Measurements from ENCODE around the gene KCNG3. TPM values are rescaled to one million over a fixed set of nuclear protein-coding genes. Genes with fewer than 3 reads are reported as not detected.

The KCNG3 gene, protein sequence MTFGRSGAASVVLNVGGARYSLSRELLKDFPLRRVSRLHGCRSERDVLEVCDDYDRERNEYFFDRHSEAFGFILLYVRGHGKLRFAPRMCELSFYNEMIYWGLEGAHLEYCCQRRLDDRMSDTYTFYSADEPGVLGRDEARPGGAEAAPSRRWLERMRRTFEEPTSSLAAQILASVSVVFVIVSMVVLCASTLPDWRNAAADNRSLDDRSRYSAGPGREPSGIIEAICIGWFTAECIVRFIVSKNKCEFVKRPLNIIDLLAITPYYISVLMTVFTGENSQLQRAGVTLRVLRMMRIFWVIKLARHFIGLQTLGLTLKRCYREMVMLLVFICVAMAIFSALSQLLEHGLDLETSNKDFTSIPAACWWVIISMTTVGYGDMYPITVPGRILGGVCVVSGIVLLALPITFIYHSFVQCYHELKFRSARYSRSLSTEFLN
- under 1 TPM; 0.23 to 0.83 (median 0.74) TPM for total RNA-seq
- under 1 TPM; 0.42 to 0.77 TPM for polyA plus RNA-seq

DNA sequence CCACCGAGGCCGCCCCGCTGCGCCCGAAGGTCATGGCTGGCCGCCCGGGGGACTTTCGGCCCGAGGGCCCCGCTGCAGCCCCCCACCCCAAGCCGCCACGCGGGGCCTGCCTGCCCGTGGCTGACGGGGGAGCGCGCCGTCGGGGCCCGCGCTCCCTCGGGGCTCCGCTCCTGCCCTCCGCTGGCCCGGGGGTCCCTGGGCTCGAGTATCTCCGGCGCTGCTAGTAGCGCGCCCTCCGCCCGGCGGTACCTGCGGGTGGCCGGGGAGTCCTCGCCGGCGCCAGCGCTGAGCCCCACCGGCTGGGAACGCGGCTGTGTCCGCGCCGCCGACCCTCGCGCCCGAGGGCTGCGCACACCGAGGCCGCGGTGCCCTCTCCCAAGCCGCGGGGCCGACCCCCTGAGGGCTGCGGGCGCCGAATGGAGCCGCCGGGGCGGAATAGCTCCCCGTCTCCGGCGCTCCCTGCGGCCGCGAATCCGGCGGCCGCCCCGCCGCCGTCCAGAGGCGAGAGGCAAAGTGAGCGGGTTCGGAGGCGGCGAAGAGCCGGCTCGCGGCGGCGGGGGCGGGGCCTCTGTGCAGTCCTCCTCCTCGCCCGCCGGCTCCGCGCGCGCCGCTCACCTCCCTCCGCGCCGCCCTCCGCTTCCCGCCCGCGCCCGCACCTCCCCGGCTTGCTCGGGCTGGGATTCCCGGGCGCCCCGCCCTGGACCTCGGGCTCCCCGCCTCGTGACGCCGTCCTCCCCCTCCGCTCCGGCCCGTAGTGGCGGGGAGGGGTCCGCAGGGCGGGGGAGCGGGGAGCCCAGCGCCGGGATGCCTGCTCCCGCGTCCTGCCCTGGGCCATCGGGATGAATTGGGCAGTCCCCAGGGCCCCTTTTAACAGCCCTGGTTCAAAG, at the start of gene KCNG3:
Gene KCNG3 (minus strand): TSS at position 515 of the 887 bp plus-strand sequence. CDS start 481 bp downstream, at position 34.
- intact Hi-C loops (cut with DNase I) = no loop called here
- ATAC-seq (peak; percentile 81 to 89 (median 86)), FAIRE-seq (no peak), DNase-seq (peak; percentile 53 to 86 (median 68))
- H3K36me3 ChIP-seq = no peaks in the 10 kb centered on the region
- H3K9me3 ChIP-seq = no peaks in the 10 kb centered on the region
- TF ChIP-seq, protein P1, sequence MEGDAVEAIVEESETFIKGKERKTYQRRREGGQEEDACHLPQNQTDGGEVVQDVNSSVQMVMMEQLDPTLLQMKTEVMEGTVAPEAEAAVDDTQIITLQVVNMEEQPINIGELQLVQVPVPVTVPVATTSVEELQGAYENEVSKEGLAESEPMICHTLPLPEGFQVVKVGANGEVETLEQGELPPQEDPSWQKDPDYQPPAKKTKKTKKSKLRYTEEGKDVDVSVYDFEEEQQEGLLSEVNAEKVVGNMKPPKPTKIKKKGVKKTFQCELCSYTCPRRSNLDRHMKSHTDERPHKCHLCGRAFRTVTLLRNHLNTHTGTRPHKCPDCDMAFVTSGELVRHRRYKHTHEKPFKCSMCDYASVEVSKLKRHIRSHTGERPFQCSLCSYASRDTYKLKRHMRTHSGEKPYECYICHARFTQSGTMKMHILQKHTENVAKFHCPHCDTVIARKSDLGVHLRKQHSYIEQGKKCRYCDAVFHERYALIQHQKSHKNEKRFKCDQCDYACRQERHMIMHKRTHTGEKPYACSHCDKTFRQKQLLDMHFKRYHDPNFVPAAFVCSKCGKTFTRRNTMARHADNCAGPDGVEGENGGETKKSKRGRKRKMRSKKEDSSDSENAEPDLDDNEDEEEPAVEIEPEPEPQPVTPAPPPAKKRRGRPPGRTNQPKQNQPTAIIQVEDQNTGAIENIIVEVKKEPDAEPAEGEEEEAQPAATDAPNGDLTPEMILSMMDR (IDR thresholded peaks at IDR 0.05) = no peak
- peak within 1 kb of the TSS; percentile 36 to 65 (median 50) for H3K4me3 ChIP-seq
- peak within 1 kb of the TSS in 3 of 4 donors; percentile 1 to 32 (median 20) for H3K27ac ChIP-seq
- H3K27me3 ChIP-seq = peaks cover 0 to 5% (median 0%) of the 10 kb centered on the region in 4 donors
- WGBS, 2 donors = 2% methylated on average over 84 to 123 of the region's 123 CpGs
- no peaks in the 10 kb centered on the region for H3K4me1 ChIP-seq

DNA sequence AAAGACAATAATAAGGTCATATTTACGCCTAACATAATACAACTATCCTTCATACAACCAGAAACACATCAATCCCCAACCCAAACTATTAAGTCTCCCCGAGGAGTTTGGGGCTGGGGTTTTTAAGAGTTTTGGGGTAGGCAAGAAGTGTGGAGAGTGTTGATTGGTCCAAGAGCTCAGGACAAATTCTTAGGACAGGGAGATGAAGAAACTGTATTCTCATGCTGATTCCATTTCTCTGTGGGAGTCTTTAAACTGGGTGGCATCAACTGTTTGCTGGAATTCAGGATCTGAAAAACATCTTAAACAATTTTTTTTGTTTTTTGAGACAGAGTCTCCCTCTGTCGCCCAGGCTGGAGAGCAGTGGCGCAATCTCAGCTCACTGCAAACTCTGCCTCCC, 49.1 kb upstream of the KCNG3 start:
- Histone ChIP-seq H3K36me3 (no peaks in the 10 kb centered on the region), H3K27me3 (no peaks in the 10 kb centered on the region), H3K4me3 (no peak overlapping the region), H3K4me1 (no peaks in the 10 kb centered on the region), H3K27ac (no peak overlapping the region), H3K9me3 (no peaks in the 10 kb centered on the region)
- ATAC-seq (no peak), FAIRE-seq (no peak), DNase-seq (no peak)
- TF ChIP-seq, protein P1 (IDR thresholded peaks at IDR 0.05) = no peak
- 81 to 88% methylated on average over 4 of the region's 4 CpGs for WGBS, 2 donors
- intact Hi-C loops (cut with DNase I) = no loop called here

DNA sequence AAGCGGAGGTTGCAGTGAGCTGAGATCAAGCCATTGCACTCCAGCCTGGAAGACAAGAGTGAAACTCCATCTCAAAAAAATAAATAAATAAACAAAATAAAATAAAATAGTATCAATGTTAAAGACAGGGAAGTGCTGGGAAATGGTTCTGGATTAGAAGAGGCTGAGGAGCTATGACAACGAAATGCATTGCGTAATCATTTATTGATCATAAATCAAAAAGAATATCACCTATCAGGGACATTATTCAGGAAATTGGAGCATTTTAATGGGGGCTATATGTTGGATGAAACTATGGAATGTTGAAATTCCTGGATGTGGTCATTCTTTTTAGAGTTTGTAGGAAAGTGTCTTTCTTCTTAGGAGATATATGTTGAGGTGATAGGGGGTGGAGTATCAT, 43.7 kb upstream of the KCNG3 start:
- DNase-seq (no peak), FAIRE-seq (no peak), ATAC-seq (no peak)
- no peaks in the 10 kb centered on the region for H3K9me3 ChIP-seq
- no peaks in the 10 kb centered on the region for H3K4me1 ChIP-seq
- no peak overlapping the region for H3K27ac ChIP-seq
- TF ChIP-seq, protein P1 (IDR thresholded peaks at IDR 0.05) = no peak
- H3K27me3 ChIP-seq = no peaks in the 10 kb centered on the region
- no peaks in the 10 kb centered on the region for H3K36me3 ChIP-seq
- intact Hi-C loops (cut with DNase I) = no loop called here
- 82% methylated on average over 3 of the region's 3 CpGs for WGBS, 2 donors
- H3K4me3 ChIP-seq = no peak overlapping the region

DNA sequence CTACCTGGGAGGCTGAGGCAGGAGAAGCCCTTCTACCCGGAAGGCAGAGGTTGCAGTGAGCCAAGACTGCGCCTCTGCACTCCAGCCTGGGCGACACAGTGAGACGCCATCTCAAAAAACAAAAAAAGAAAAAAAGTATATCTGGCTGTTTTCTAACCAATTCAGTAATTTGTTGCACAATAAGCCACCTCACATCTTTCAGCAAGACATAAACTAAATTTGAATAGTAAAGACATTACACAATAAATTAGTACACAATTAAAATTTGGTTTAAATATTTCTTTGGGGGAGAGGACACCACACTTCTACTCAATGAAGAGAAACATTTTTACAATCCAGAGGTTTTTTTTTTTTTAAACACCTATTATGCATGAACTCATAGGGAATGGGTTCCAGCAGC, 38.6 kb upstream of the KCNG3 start:
- no peaks in the 10 kb centered on the region for H3K27me3 ChIP-seq
- H3K27ac ChIP-seq = no peak overlapping the region
- no peak overlapping the region for H3K4me3 ChIP-seq
- H3K4me1 ChIP-seq = no peaks in the 10 kb centered on the region
- no peaks in the 10 kb centered on the region for H3K9me3 ChIP-seq
- ATAC-seq (no peak), DNase-seq (no peak), FAIRE-seq (no peak)
- no peaks in the 10 kb centered on the region for H3K36me3 ChIP-seq
- intact Hi-C loops (cut with DNase I) = no loop called here
- TF ChIP-seq, protein P1 (IDR thresholded peaks at IDR 0.05) = no peak
- 92 to 97% methylated on average over 4 of the region's 4 CpGs for WGBS, 2 donors
